Caco-2 (cell line): ENCODE results near the gene GRK5. TPM values are rescaled to one million over a fixed set of nuclear protein-coding genes. Genes with fewer than 3 reads are reported as not detected.

ENCODE experiments used
- BruUV-seq: library from RNA; stranded (reverse); fragments of 400-500 nt; replicated peaks from 2 replicates; lab custom pipeline; 2021; lab: Mats Ljungman, UMichigan
- CTCF ChIA-PET: fragments of 300-600 bp; sonication (Branson Sonifier 250); formaldehyde crosslinking; loops from one replicate; lab custom pipeline; 2022; ENCODE audit warnings: antibody characterized with exemption; lab: Charles Lee
- POLR2A ChIA-PET: fragments of 300-600 bp; sonication (Branson Sonifier 250); formaldehyde crosslinking; loops from one replicate; lab custom pipeline; 2022; ENCODE audit warnings: antibody characterized with exemption; lab: Charles Lee
- DNase-seq, 2 experiments: peaks; one replicate each; pipeline versions ENCODE4 v3.0.0 to v3.0.0-alpha.2; 2020 to 2022
- H3K27me3 ChIP-seq: replicated peaks from 2 replicates; pipeline ENCODE4 v1.6.0; 2011; ENCODE audit warnings: low read length; ENCODE audit not compliant: control insufficient read depth, insufficient read depth
- H3K36me3 ChIP-seq: 2 replicates; pipeline ENCODE4 v1.5.1; 2011; ENCODE audit warnings: low read length; ENCODE audit not compliant: control insufficient read depth, insufficient read depth
- H3K4me1 ChIP-seq: fragments of 250-450 bp; sonication (Bioruptor Pico); 2 replicates; pipeline ENCODE4 v1.5.1; 2020; ENCODE audit warnings: mild to moderate bottlenecking
- H3K4me3 ChIP-seq: 2 replicates; pipeline ENCODE4 v1.5.1; 2011; ENCODE audit warnings: low read depth, mild to moderate bottlenecking, control low read depth, low read length
- H3K9me3 ChIP-seq: fragments of 250-450 bp; sonication (Bioruptor Pico); 2 replicates; pipeline ENCODE4 v1.5.1; 2020; ENCODE audit warnings: mild to moderate bottlenecking, moderate library complexity
- H3K27ac Mint-ChIP-seq: one replicate; pipeline ENCODE4 v1.8.0; 2022; ENCODE audit warnings: mixed read lengths; ENCODE audit not compliant: unreplicated experiment
- H3K27me3 Mint-ChIP-seq: one replicate; pipeline ENCODE4 v1.8.0; 2022; ENCODE audit warnings: mixed read lengths; ENCODE audit not compliant: insufficient read depth, unreplicated experiment
- H3K36me3 Mint-ChIP-seq: one replicate; pipeline ENCODE4 v1.8.0; 2022; ENCODE audit warnings: mild to moderate bottlenecking, mixed read lengths; ENCODE audit not compliant: insufficient read depth, unreplicated experiment
- H3K4me1 Mint-ChIP-seq: one replicate; pipeline ENCODE4 v1.8.0; 2022; ENCODE audit warnings: low read depth, mixed read lengths; ENCODE audit not compliant: unreplicated experiment
- H3K4me3 Mint-ChIP-seq: one replicate; pipeline ENCODE4 v1.8.0; 2022; ENCODE audit warnings: mild to moderate bottlenecking, moderate library complexity, mixed read lengths; ENCODE audit not compliant: unreplicated experiment
- H3K9me3 Mint-ChIP-seq: one replicate; pipeline ENCODE4 v1.8.0; 2022; ENCODE audit warnings: mixed read lengths; ENCODE audit not compliant: unreplicated experiment
- CTCF ChIP-seq, 2 experiments: fragments of 200-600 bp in 1 of 2; IDR thresholded peaks; 1 replicate in 1 of 2; 2 replicates in 1 of 2; pipeline versions ENCODE4 v1.5.1 to v1.8.0; 2011 to 2022; ENCODE audit warnings: antibody characterized with exemption in 1 of 2, control low read depth in 1 of 2, inconsistent platforms in 1 of 2, low read depth in 1 of 2, low read length in 1 of 2, mild to moderate bottlenecking in 1 of 2, moderate library complexity in 1 of 2; ENCODE audit not compliant: insufficient read depth in 1 of 2, severe bottlenecking in 1 of 2, unreplicated experiment in 1 of 2
- intact Hi-C: fragments of 100-400 bp; cut with micrococcal nuclease; formaldehyde crosslinking; loops from one replicate; pipeline ENCODE4 v1.10.0; 2022; ENCODE audit not compliant: unreplicated experiment
- total RNA-seq: library from RNA; stranded (reverse); gene quantifications from 2 replicates; pipeline ENCODE4 v1.2.3, GENCODE V29; 2022

GRK5 gene
- total RNA-seq, 1 experiment from 2014 or later: 7.7 TPM

- Mint-ChIP-seq H3K4me3 (no peak overlapping the region), H3K4me1 (no peaks in the 10 kb centered on the region), H3K27ac (no peak overlapping the region), H3K27me3 (no peaks in the 10 kb centered on the region), H3K36me3 (no peaks in the 10 kb centered on the region), H3K9me3 (peaks cover 10% of the 10 kb centered on the region)
- CTCF ChIA-PET: interaction anchor here (0.9 to 1.3 kb wide), 2 partner anchors 87 to 98 kb away, joined by 3 read pairs; no protein-coding TSS in a partner anchor
- H3K36me3 ChIP-seq: no peaks in the 10 kb centered on the region
- no peak for DNase-seq
- BruUV-seq: no TSS peak
- H3K4me1 ChIP-seq: peaks cover 9% of the 10 kb centered on the region
- TF ChIP-seq CTCF (IDR thresholded peaks at IDR 0.05; ENCODE audit: insufficient read depth in 1 of 2, low read depth in 1 of 2, low read length in 1 of 2, severe bottlenecking in 1 of 2, unreplicated experiment in 1 of 2): no peak
- POLR2A ChIA-PET: no interaction called here
- no peaks in the 10 kb centered on the region for H3K9me3 ChIP-seq
- no peak overlapping the region for H3K4me3 ChIP-seq
- intact Hi-C loops: no loop called here
- no peaks in the 10 kb centered on the region for H3K27me3 ChIP-seq
Observed at GRCh38 chr10:119297207-119297968, 90.0 kb downstream of the GRK5 start.

- Histone ChIP-seq H3K36me3 (no peaks in the 10 kb centered on the region), H3K4me1 (peaks cover 24% of the 10 kb centered on the region)
- POLR2A ChIA-PET: no interaction called here
Observed at GRCh38 chr10:119298810-119299209, 91.4 kb downstream of the GRK5 start.

GRCh38 chr10:119299531-119299930, 92.2 kb downstream of the GRK5 start:
- H3K27me3 ChIP-seq: no peaks in the 10 kb centered on the region

More at GRCh38 chr10:119298810-119299209, 91.4 kb downstream of the GRK5 start:
- Mint-ChIP-seq H3K4me3 (no peak overlapping the region), H3K27me3 (no peaks in the 10 kb centered on the region), H3K27ac (no peak overlapping the region), H3K9me3 (peaks cover 10% of the 10 kb centered on the region), H3K36me3 (no peaks in the 10 kb centered on the region), H3K4me1 (peaks cover 10% of the 10 kb centered on the region)
- H3K9me3 ChIP-seq: no peaks in the 10 kb centered on the region
- no peak for TF ChIP-seq CTCF (IDR thresholded peaks at IDR 0.05; ENCODE audit: insufficient read depth in 1 of 2, low read depth in 1 of 2, low read length in 1 of 2, severe bottlenecking in 1 of 2, unreplicated experiment in 1 of 2)
- no peaks in the 10 kb centered on the region for H3K27me3 ChIP-seq
- DNase-seq: no peak
- BruUV-seq: no TSS peak
- intact Hi-C loops: loop anchor here (1.0 kb wide), 1 partner anchor 93 kb away; no protein-coding TSS in a partner anchor
- CTCF ChIA-PET: no interaction called here
- no peak overlapping the region for H3K4me3 ChIP-seq

More at GRCh38 chr10:119299531-119299930, 92.2 kb downstream of the GRK5 start:
- peaks cover 10% of the 10 kb centered on the region for H3K9me3 Mint-ChIP-seq
- H3K27me3 Mint-ChIP-seq: no peaks in the 10 kb centered on the region
- BruUV-seq: no TSS peak
- peaks cover 10% of the 10 kb centered on the region for H3K4me1 Mint-ChIP-seq
- no peaks in the 10 kb centered on the region for H3K9me3 ChIP-seq
- no peaks in the 10 kb centered on the region for H3K36me3 Mint-ChIP-seq
- intact Hi-C loops: loop anchor here (1.0 kb wide), 1 partner anchor 93 kb away; no protein-coding TSS in a partner anchor
- H3K4me3 ChIP-seq: no peak overlapping the region
- H3K27ac Mint-ChIP-seq: no peak overlapping the region
- H3K4me1 ChIP-seq: peaks cover 26% of the 10 kb centered on the region
- peak in 1 of 2 experiments; percentile 17 for TF ChIP-seq CTCF (IDR thresholded peaks at IDR 0.05; ENCODE audit: insufficient read depth in 1 of 2, low read depth in 1 of 2, low read length in 1 of 2, severe bottlenecking in 1 of 2, unreplicated experiment in 1 of 2)
- POLR2A ChIA-PET: no interaction called here
- no peak for DNase-seq
- no peaks in the 10 kb centered on the region for H3K36me3 ChIP-seq
- no peak overlapping the region for H3K4me3 Mint-ChIP-seq
- CTCF ChIA-PET: interaction anchor here (0.6 kb wide), 1 partner anchor 28 kb away, joined by 6 read pairs; no protein-coding TSS in a partner anchor
